SH-SY5Y (cell line): ENCODE data around the gene TRPM5.

Experiments used
- GATA2 ChIP-seq: IDR thresholded peaks from 2 replicates; pipeline ENCODE4 v1.6.1; 2011; ENCODE audit warnings: mild to moderate bottlenecking, low read depth, low read length
- GATA3 ChIP-seq: IDR thresholded peaks from 2 replicates; pipeline ENCODE4 v1.6.1; 2011; ENCODE audit warnings: low read depth, mild to moderate bottlenecking, low read length, moderate library complexity

The TRPM5 gene

DNA sequence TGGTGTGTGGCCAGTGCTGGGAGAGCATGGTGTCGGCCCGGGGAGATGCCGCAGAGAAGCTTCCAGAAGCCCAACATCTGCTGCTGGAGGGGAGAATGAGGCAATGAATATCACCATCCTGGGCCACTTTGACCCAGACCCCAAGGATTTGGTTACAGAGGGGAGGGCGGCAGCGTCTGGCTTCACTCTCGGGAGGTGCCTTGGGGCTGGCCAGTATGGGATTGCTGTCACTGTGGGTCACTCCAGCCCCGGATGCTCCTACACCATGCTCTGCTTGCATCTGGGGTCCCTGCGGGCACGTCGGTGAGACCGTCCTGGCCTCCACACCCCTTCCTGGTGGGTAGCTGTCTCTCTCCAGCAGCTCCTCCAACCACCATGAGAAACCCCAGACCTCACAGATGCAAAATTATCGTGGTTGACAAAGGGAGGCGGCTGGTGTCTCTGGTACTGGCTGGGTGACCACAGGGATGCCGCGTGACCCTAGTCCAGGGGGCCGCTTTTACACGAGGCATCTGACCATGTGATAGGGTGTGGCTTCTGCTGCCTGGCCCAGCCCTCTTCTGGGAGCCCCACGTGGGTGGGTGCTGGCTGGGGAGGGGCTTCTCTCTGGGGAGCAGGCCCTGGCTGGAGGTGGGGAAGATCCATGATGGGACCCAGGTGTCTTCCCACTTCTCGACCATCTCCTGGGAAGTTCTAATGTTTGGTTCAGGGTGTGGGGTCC lies 6.2 kb upstream of the TRPM5 start:
- TF ChIP-seq GATA2 (no peak), GATA3 (no peak)

GRCh38 chr11:2449548-2450320 lies 5.4 kb upstream of the TRPM5 start:
- TF ChIP-seq GATA2: no peak
- no peak for TF ChIP-seq GATA3

- TF ChIP-seq GATA3 (no peak), GATA2 (no peak)
These were observed 4.6 kb upstream of the TRPM5 start for GRCh38 chr11:2448661-2449547.

GRCh38 chr11:2447951-2448650 lies 3.8 kb upstream of the TRPM5 start:
- TF ChIP-seq GATA3: no peak
- no peak for TF ChIP-seq GATA2

- no peak for TF ChIP-seq GATA3
- TF ChIP-seq GATA2: no peak
These were observed 3.1 kb upstream of the TRPM5 start for GRCh38 chr11:2447253-2447950.

- no peak for TF ChIP-seq GATA3
- no peak for TF ChIP-seq GATA2
These were observed 2.4 kb upstream of the TRPM5 start for GRCh38 chr11:2446590-2447252.

GRCh38 chr11:2445746-2446551 lies 1.6 kb upstream of the TRPM5 start:
- TF ChIP-seq GATA2 (no peak), GATA3 (no peak)

DNA sequence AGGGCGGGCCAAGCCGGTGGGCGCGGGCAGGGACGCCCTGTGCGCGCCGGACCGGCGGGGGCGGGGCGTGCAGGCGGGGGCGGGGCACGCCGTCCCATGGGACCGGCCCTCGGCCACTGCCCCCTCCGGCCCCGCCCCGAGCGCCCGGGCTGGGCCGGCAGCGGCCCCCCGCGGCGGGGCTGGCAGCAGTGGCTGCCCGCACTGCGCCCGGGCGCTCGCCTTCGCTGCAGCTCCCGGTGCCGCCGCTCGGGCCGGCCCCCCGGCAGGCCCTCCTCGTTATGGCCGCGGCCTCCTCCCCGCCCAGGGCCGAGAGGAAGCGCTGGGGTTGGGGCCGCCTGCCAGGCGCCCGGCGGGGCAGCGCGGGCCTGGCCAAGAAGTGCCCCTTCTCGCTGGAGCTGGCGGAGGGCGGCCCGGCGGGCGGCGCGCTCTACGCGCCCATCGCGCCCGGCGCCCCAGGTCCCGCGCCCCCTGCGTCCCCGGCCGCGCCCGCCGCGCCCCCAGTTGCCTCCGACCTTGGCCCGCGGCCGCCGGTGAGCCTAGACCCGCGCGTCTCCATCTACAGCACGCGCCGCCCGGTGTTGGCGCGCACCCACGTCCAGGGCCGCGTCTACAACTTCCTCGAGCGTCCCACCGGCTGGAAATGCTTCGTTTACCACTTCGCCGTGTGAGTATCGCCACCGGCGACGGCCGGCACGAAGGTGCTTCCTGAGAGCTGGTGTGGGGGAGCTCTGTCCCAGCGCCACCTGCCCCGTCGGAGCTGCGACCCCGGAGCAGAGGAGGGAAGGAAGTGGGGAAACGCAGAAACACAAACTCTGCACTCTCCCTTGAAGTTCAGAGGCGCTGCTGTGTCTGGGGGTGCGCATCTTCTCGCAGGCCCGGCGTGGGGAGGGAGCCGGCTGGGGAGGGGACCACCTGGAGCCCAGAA lies 769 bp upstream of the TRPM5 start, which contains the start of gene KCNQ1:
KCNQ1 (plus strand) TSS at position 188 of the 925 bp plus-strand sequence; CDS start at position 279, 91 bp downstream.
- no peak for TF ChIP-seq GATA2
- no peak for TF ChIP-seq GATA3

- no peak for TF ChIP-seq GATA2
- TF ChIP-seq GATA3: no peak
These were observed 908 bp downstream of the TRPM5 start for GRCh38 chr11:2443406-2443805.

- TF ChIP-seq GATA2 (peak; percentile 69), GATA3 (no peak)
These were observed 1.7 kb downstream of the TRPM5 start for GRCh38 chr11:2442589-2442988.

DNA sequence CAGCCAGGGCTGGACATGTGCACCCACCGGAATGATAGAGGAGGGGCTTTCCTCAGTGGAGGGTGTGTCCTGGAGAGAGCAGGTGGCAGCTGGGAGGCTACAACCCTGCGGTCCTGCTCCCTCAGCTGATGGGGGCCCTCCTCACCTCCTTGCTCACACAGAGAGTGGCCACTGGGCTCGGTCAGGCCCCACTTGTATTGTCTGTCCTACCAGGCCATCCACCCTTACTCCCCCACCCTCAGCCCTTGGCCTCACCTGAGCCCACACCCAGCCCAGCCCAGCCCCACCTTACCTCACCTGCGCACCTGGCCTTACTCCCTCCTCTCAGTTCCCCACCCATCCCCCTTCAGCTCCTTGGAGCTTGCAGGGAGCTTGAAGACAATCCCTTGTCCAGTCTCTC lies 3.1 kb downstream of the TRPM5 start:
- no peak for TF ChIP-seq GATA2
- no peak for TF ChIP-seq GATA3

GRCh38 chr11:2440646-2441045 lies 3.7 kb downstream of the TRPM5 start:
- TF ChIP-seq GATA3: no peak
- no peak for TF ChIP-seq GATA2
